ENCODE data around the gene BUB3. TPM values are rescaled to one million over a fixed set of nuclear protein-coding genes. Genes with fewer than 3 reads are reported as not detected.

The BUB3 gene
- total and polyA plus RNA-seq, 2 donors (not counting 1 experiment from before 2014, with no cell fraction given), result 121 to 195 TPM

DNA sequence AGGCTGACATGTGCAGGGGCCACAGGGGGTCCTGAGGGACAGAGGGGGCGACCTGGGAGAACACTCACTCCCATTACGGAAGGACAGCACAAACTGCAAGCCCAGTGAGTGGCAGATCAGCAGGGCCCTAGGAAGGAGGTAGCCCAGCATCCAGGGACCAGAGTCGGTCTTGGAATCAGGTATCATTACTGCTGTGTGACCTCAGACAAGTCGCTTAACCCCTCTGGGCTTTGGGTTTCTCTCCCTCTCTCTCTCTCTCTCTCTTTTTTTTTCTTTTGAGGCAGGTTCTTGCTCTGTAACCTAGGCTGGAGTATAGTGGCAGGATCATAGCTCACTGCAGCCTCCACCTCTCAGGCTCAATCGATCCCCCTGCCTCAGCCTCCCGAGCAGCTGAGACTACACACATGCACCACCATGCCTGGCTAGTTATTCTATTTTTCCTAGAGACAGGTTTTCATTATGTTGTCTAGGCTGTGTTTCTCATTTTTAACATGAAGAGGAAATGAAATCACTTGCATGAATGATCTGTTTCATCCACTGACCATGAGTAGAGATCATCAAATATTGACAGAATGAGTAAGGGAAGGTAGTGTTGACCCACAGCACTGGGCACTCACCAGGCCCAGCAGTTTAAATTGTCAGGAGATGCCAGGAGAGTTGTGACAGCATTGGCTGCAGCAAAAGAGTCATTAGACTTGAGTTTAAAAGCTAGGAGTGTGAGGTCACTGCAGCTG is 49.4 kb downstream of the BUB3 start:
- no peak overlapping the region for H2AFZ ChIP-seq (ENCODE audit: low read length)
- H3K4me2 ChIP-seq (ENCODE audit: extremely low read depth, insufficient read depth, low read length), result no peak overlapping the region
- no peaks in the 10 kb centered on the region for H3K27me3 ChIP-seq (ENCODE audit: control insufficient read depth, insufficient read depth, low read length)
- H3K36me3 ChIP-seq (ENCODE audit: control insufficient read depth, insufficient read depth, low read length), result no peaks in the 10 kb centered on the region
- no peak for DNase-seq (ENCODE audit: low read depth in 2 of 2)
- H3K9ac ChIP-seq (ENCODE audit: insufficient read depth, low read length), result no peak overlapping the region
- no peaks in the 10 kb centered on the region for H4K20me1 ChIP-seq (ENCODE audit: control insufficient read depth, extremely low read depth, insufficient read depth, low read length)
- H3K79me2 ChIP-seq (ENCODE audit: control insufficient read depth, insufficient read depth, low read length), result no peaks in the 10 kb centered on the region
- no peak for TF ChIP-seq EZH2 (IDR thresholded peaks at IDR 0.05; ENCODE audit: low read length, missing control alignments)
- TF ChIP-seq CTCF (conservative IDR thresholded peaks at IDR 0.05 in 1 of 2, IDR thresholded peaks at IDR 0.05 in 1 of 2; ENCODE audit: low read depth in 1 of 2, low read length in 2 of 2), result no peak
- H3K9me3 ChIP-seq (ENCODE audit: control insufficient read depth, insufficient read depth, low read depth, low read length), result no peaks in the 10 kb centered on the region
- no peak overlapping the region for H3K27ac ChIP-seq (ENCODE audit: insufficient read depth, low read length)
- H3K4me3 ChIP-seq (replicated peaks in 1 of 4; ENCODE audit: control extremely low read depth in 1 of 4, insufficient read depth in 1 of 4, low read depth in 3 of 4, low read length in 4 of 4), result no peak overlapping the region
- H3K4me1 ChIP-seq (ENCODE audit: control insufficient read depth, extremely low read depth, insufficient read depth, low read length), result no peaks in the 10 kb centered on the region

- H3K4me2 ChIP-seq (ENCODE audit: extremely low read depth, insufficient read depth, low read length), result no peak overlapping the region
- no peaks in the 10 kb centered on the region for H3K79me2 ChIP-seq (ENCODE audit: control insufficient read depth, insufficient read depth, low read length)
- H3K9ac ChIP-seq (ENCODE audit: insufficient read depth, low read length), result no peak overlapping the region
- H3K27me3 ChIP-seq (ENCODE audit: control insufficient read depth, insufficient read depth, low read length), result no peaks in the 10 kb centered on the region
- H3K9me3 ChIP-seq (ENCODE audit: control insufficient read depth, insufficient read depth, low read depth, low read length), result no peaks in the 10 kb centered on the region
- H3K4me3 ChIP-seq (replicated peaks in 1 of 4; ENCODE audit: control extremely low read depth in 1 of 4, insufficient read depth in 1 of 4, low read depth in 3 of 4, low read length in 4 of 4), result no peak overlapping the region
- no peaks in the 10 kb centered on the region for H4K20me1 ChIP-seq (ENCODE audit: control insufficient read depth, extremely low read depth, insufficient read depth, low read length)
- TF ChIP-seq CTCF (conservative IDR thresholded peaks at IDR 0.05 in 1 of 2, IDR thresholded peaks at IDR 0.05 in 1 of 2; ENCODE audit: low read depth in 1 of 2, low read length in 2 of 2) (no peak), EZH2 (IDR thresholded peaks at IDR 0.05; ENCODE audit: low read length, missing control alignments) (no peak)
- no peaks in the 10 kb centered on the region for H3K4me1 ChIP-seq (ENCODE audit: control insufficient read depth, extremely low read depth, insufficient read depth, low read length)
- no peak overlapping the region for H2AFZ ChIP-seq (ENCODE audit: low read length)
- no peaks in the 10 kb centered on the region for H3K36me3 ChIP-seq (ENCODE audit: control insufficient read depth, insufficient read depth, low read length)
- H3K27ac ChIP-seq (ENCODE audit: insufficient read depth, low read length), result no peak overlapping the region
- DNase-seq (ENCODE audit: low read depth in 2 of 2), result no peak
Measured at GRCh38 chr10:123204127-123204461, 49.9 kb downstream of the BUB3 start.

GRCh38 chr10:123205041-123205440 is 50.8 kb downstream of the BUB3 start:
- H2AFZ ChIP-seq (ENCODE audit: low read length), result no peak overlapping the region
- no peaks in the 10 kb centered on the region for H3K79me2 ChIP-seq (ENCODE audit: control insufficient read depth, insufficient read depth, low read length)
- H3K27me3 ChIP-seq (ENCODE audit: control insufficient read depth, insufficient read depth, low read length), result no peaks in the 10 kb centered on the region
- no peaks in the 10 kb centered on the region for H3K4me1 ChIP-seq (ENCODE audit: control insufficient read depth, extremely low read depth, insufficient read depth, low read length)
- H3K9ac ChIP-seq (ENCODE audit: insufficient read depth, low read length), result no peak overlapping the region
- no peaks in the 10 kb centered on the region for H4K20me1 ChIP-seq (ENCODE audit: control insufficient read depth, extremely low read depth, insufficient read depth, low read length)
- no peaks in the 10 kb centered on the region for H3K36me3 ChIP-seq (ENCODE audit: control insufficient read depth, insufficient read depth, low read length)
- TF ChIP-seq CTCF (conservative IDR thresholded peaks at IDR 0.05 in 1 of 2, IDR thresholded peaks at IDR 0.05 in 1 of 2; ENCODE audit: low read depth in 1 of 2, low read length in 2 of 2) (no peak), EZH2 (IDR thresholded peaks at IDR 0.05; ENCODE audit: low read length, missing control alignments) (no peak)
- H3K9me3 ChIP-seq (ENCODE audit: control insufficient read depth, insufficient read depth, low read depth, low read length), result no peaks in the 10 kb centered on the region
- no peak overlapping the region for H3K4me2 ChIP-seq (ENCODE audit: extremely low read depth, insufficient read depth, low read length)
- DNase-seq (ENCODE audit: low read depth in 2 of 2), result no peak
- no peak overlapping the region for H3K4me3 ChIP-seq (replicated peaks in 1 of 4; ENCODE audit: control extremely low read depth in 1 of 4, insufficient read depth in 1 of 4, low read depth in 3 of 4, low read length in 4 of 4)
- no peak overlapping the region for H3K27ac ChIP-seq (ENCODE audit: insufficient read depth, low read length)
